HEK293 (cell line): ENCODE data around the gene STARD13.

Experiments used
- CTCF ChIA-PET: fragments of 350-600 bp; formaldehyde crosslinking; extraction: SDS; loops from one replicate; lab custom pipeline; 2021; ENCODE audit warnings: antibody characterized with exemption; lab: Yijun Ruan, JAX
- POLR2A ChIA-PET: fragments of 300-600 bp; formaldehyde crosslinking; extraction: SDS; loops from one replicate; lab custom pipeline; 2020; ENCODE audit warnings: antibody characterized with exemption, inconsistent platforms; lab: Yijun Ruan, JAX
- H3K27ac ChIP-seq: fragments of 200-500 bp; sonication (Bioruptor generic); 2 replicates; pipeline ENCODE4 v1.5.1; 2014; ENCODE audit warnings: low read depth, low read length, control low read depth, inconsistent platforms; ENCODE audit errors: extremely low read depth
- H3K36me3 ChIP-seq, 2 experiments: fragments of 200-500 bp in 1 of 2; sonication (Bioruptor generic) in 1 of 2; 1 replicate in 1 of 2; 2 replicates in 1 of 2; pipeline ENCODE4 v1.5.1; 2014 to 2017; ENCODE audit warnings: inconsistent platforms in 2 of 2, low read length in 2 of 2; ENCODE audit not compliant: control insufficient read depth in 2 of 2, insufficient read depth in 1 of 2
- H3K4me1 ChIP-seq: fragments of 200-500 bp; sonication (Bioruptor generic); 2 replicates; pipeline ENCODE4 v1.5.1; 2014; ENCODE audit warnings: mild to moderate bottlenecking, low read length, inconsistent platforms; ENCODE audit not compliant: control insufficient read depth, insufficient read depth
- H3K4me3 ChIP-seq: 2 replicates; pipeline ENCODE4 v1.5.1; 2011; ENCODE audit warnings: low read depth, mild to moderate bottlenecking, control low read depth, low read length, moderate library complexity
- H3K9me3 ChIP-seq: fragments of 200-500 bp; sonication (Bioruptor generic); 2 replicates; pipeline ENCODE4 v1.5.1; 2014; ENCODE audit warnings: low read depth, low read length, inconsistent platforms; ENCODE audit not compliant: control insufficient read depth, insufficient read depth
- FEZF1 ChIP-seq: fragments of 450-650 bp; formaldehyde crosslinking; IDR thresholded peaks from 2 replicates; pipeline ENCODE4 v1.5.1; 2016; ENCODE audit warnings: missing biosample characterization, missing genetic modification characterization
- IKZF3 ChIP-seq: fragments of 450-650 bp; IDR thresholded peaks from 2 replicates; pipeline ENCODE4 v1.5.0; 2018; ENCODE audit warnings: missing biosample characterization, mild to moderate bottlenecking, missing genetic modification characterization, moderate library complexity
- ZBTB8A ChIP-seq: fragments of 450-650 bp; formaldehyde crosslinking; IDR thresholded peaks from 2 replicates; pipeline ENCODE4 v1.5.1; 2016; ENCODE audit warnings: missing biosample characterization, missing genetic modification characterization
- ZEB2 ChIP-seq: fragments of 450-650 bp; formaldehyde crosslinking; IDR thresholded peaks from 2 replicates; pipeline ENCODE4 v1.5.1; 2016; ENCODE audit warnings: missing biosample characterization, missing genetic modification characterization
- ZFP3 ChIP-seq: fragments of 450-650 bp; formaldehyde crosslinking; IDR thresholded peaks from 2 replicates; pipeline ENCODE4 v1.5.1; 2016; ENCODE audit warnings: low read depth, missing biosample characterization, missing genetic modification characterization
- ZNF114 ChIP-seq: fragments of 450-650 bp; formaldehyde crosslinking; IDR thresholded peaks from 2 replicates; pipeline ENCODE4 v1.5.0; 2017; ENCODE audit warnings: missing biosample characterization, missing genetic modification characterization
- ZNF133 ChIP-seq: fragments of 450-650 bp; formaldehyde crosslinking; IDR thresholded peaks from 2 replicates; pipeline ENCODE4 v1.5.1; 2016; ENCODE audit warnings: missing biosample characterization, missing genetic modification characterization
- ZNF155 ChIP-seq: fragments of 450-650 bp; formaldehyde crosslinking; IDR thresholded peaks from 2 replicates; pipeline ENCODE4 v1.5.1; 2016; ENCODE audit warnings: missing biosample characterization, missing genetic modification characterization
- ZNF274 ChIP-seq, 2 experiments: fragments of 200-500 bp in 1 of 2; fragments of 450-650 bp in 1 of 2; sonication (Bioruptor generic) in 1 of 2; formaldehyde crosslinking in 1 of 2; IDR thresholded peaks; 2 replicates each; pipeline versions ENCODE4 v1.5.1 to v1.6.1; 2014 to 2016; ENCODE audit warnings: borderline replicate concordance in 1 of 2, inconsistent platforms in 1 of 2, low read length in 1 of 2, missing biosample characterization in 1 of 2, missing genetic modification characterization in 1 of 2
- ZNF423 ChIP-seq: fragments of 450-650 bp; formaldehyde crosslinking; IDR thresholded peaks from 2 replicates; pipeline ENCODE4 v1.5.1; 2016; ENCODE audit warnings: missing biosample characterization, missing genetic modification characterization
- ZNF48 ChIP-seq: fragments of 450-650 bp; formaldehyde crosslinking; IDR thresholded peaks from 2 replicates; pipeline ENCODE4 v1.5.1; 2016; ENCODE audit warnings: missing biosample characterization, missing genetic modification characterization
- ZNF560 ChIP-seq: fragments of 450-650 bp; formaldehyde crosslinking; IDR thresholded peaks from 2 replicates; pipeline ENCODE4 v1.5.1; 2017; ENCODE audit warnings: missing biosample characterization, missing genetic modification characterization, borderline replicate concordance
- ZNF596 ChIP-seq: fragments of 450-650 bp; IDR thresholded peaks from 2 replicates; pipeline ENCODE4 v1.5.0; 2018; ENCODE audit warnings: missing biosample characterization, mild to moderate bottlenecking, missing genetic modification characterization, moderate library complexity
- ZNF610 ChIP-seq: fragments of 450-650 bp; formaldehyde crosslinking; IDR thresholded peaks from 2 replicates; pipeline ENCODE4 v1.5.1; 2016; ENCODE audit warnings: missing biosample characterization, missing genetic modification characterization, borderline replicate concordance
- ZNF621 ChIP-seq: fragments of 450-650 bp; formaldehyde crosslinking; IDR thresholded peaks from 2 replicates; pipeline ENCODE4 v1.5.1; 2017; ENCODE audit warnings: missing biosample characterization, missing genetic modification characterization
- ZNF629 ChIP-seq: fragments of 450-650 bp; formaldehyde crosslinking; IDR thresholded peaks from 2 replicates; pipeline ENCODE4 v1.5.1; 2017; ENCODE audit warnings: missing biosample characterization, missing genetic modification characterization
- ZNF658 ChIP-seq: fragments of 450-650 bp; formaldehyde crosslinking; IDR thresholded peaks from 2 replicates; pipeline ENCODE4; 2016; ENCODE audit warnings: missing biosample characterization, missing genetic modification characterization
- ZNF792 ChIP-seq: fragments of 450-650 bp; formaldehyde crosslinking; IDR thresholded peaks from 2 replicates; pipeline ENCODE4 v1.5.1; 2016; ENCODE audit warnings: missing biosample characterization, missing genetic modification characterization
- ZNF843 ChIP-seq: fragments of 450-650 bp; formaldehyde crosslinking; IDR thresholded peaks from 2 replicates; pipeline ENCODE4 v1.5.1; 2016; ENCODE audit warnings: missing biosample characterization, missing genetic modification characterization
- ZSCAN16 ChIP-seq: fragments of 450-650 bp; formaldehyde crosslinking; IDR thresholded peaks from 2 replicates; pipeline ENCODE4 v1.5.1; 2016; ENCODE audit warnings: missing biosample characterization, missing genetic modification characterization
- TF ChIP-seq, protein P1 (sequence below): fragments of 450-650 bp; formaldehyde crosslinking; IDR thresholded peaks from 2 replicates; pipeline ENCODE4 v1.5.1; 2016; ENCODE audit warnings: missing biosample characterization, missing genetic modification characterization
- TF ChIP-seq, protein P2 (sequence below): fragments of 450-650 bp; formaldehyde crosslinking; IDR thresholded peaks from 2 replicates; pipeline ENCODE4 v1.5.1; 2016; ENCODE audit warnings: missing biosample characterization, missing genetic modification characterization
- TF ChIP-seq, protein P3 (sequence below): fragments of 450-650 bp; formaldehyde crosslinking; IDR thresholded peaks from 2 replicates; pipeline ENCODE4 v1.5.1; 2017; ENCODE audit warnings: missing biosample characterization, missing genetic modification characterization
- TF ChIP-seq, protein P4 (sequence below): fragments of 450-650 bp; formaldehyde crosslinking; IDR thresholded peaks from 2 replicates; pipeline ENCODE4 v1.5.1; 2016; ENCODE audit warnings: missing biosample characterization, missing genetic modification characterization
- TF ChIP-seq, protein P5 (sequence below): sonication (generic); formaldehyde crosslinking; IDR thresholded peaks from 2 replicates; pipeline ENCODE4 v1.8.1; 2022; ENCODE audit warnings: mild to moderate bottlenecking, moderate library complexity, missing genetic modification reagents

The STARD13 gene

DNA sequence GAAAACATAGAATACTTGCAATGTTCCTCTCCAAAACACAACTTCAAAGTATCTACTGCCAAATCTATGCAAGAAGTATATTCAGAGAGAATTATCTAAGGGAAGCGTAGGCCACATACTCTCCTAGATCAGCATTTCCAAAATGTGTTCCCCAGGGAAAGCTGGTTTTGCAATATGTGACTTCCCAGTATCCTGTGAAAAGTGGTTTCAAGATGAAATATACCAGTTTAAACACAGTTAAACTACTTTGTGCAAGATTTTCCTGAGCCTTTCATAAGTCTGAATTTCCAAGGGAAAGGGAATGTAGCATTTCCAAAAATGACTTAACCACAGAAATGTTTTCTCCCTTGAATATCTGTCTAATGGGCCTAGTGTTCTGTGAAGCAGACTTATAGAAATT lies 7.6 kb downstream of the STARD13 start:
- CTCF ChIA-PET = interaction anchor here (0.6 kb wide), 1 partner anchor 956 kb away, joined by 3 read pairs; no protein-coding TSS in a partner anchor
- POLR2A ChIA-PET = no interaction called here
- Histone ChIP-seq H3K27ac (no peak overlapping the region), H3K4me3 (no peak overlapping the region), H3K4me1 (no peaks in the 10 kb centered on the region), H3K9me3 (no peaks in the 10 kb centered on the region), H3K36me3 (no peaks in the 10 kb centered on the region)
- TF ChIP-seq ZNF596 (tag by site-specific recombination) (no peak), ZNF114 (tag by site-specific recombination) (no peak), ZEB2 (tag by site-specific recombination) (no peak), ZNF610 (no peak), ZNF629 (no peak), ZNF133 (tag by site-specific recombination) (no peak)

DNA sequence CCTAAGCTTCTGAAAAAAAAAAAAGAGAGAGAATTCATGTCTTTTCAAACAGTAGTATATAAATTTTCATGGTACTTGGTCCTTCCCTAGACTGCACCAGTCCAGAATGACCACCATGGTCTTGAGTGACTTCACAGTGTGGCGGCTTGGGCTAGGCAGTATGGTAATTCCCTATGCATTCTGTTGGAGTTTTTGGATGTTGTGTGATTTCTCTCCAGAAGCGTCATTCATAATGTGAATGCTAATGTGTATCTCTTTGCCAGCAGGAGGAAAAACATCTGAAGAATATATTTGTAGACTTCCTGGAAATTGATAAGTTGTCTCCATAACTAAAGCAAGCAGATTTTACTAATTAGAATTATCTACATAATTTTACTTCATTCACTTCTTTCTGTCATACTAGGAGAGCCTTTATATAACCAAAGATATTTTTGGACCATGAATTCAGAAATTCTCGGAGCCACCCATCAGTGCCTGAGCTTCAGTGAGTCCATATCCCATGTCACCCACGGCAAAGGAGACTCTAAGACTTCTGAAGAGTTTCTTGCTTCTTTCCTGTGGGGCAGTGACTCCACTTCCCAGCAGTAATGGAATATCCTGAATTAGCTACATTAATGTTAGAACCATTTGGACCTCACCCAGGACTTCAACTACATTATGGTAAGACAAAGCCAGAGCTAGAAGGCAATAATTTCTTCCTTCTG lies 8.4 kb downstream of the STARD13 start:
- no peak for TF ChIP-seq FEZF1
- TF ChIP-seq, protein P1, sequence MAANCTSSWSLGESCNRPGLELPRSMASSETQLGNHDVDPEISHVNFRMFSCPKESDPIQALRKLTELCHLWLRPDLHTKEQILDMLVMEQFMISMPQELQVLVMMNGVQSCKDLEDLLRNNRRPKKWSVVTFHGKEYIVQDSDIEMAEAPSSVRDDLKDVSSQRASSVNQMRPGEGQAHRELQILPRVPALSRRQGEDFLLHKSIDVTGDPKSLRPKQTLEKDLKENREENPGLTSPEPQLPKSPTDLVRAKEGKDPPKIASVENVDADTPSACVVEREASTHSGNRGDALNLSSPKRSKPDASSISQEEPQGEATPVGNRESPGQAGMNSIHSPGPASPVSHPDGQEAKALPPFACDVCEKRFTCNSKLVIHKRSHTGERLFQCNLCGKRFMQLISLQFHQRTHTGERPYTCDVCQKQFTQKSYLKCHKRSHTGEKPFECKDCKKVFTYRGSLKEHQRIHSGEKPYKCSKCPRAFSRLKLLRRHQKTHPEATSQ (tag by site-specific recombination) = no peak
- TF ChIP-seq, protein P2, sequence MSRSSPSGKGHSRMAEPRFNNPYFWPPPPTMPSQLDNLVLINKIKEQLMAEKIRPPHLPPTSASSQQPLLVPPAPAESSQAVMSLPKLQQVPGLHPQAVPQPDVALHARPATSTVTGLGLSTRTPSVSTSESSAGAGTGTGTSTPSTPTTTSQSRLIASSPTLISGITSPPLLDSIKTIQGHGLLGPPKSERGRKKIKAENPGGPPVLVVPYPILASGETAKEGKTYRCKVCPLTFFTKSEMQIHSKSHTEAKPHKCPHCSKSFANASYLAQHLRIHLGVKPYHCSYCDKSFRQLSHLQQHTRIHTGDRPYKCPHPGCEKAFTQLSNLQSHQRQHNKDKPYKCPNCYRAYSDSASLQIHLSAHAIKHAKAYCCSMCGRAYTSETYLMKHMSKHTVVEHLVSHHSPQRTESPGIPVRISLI (tag by site-specific recombination) = no peak
- no peak for TF ChIP-seq ZNF48
- no peak for TF ChIP-seq ZNF621 (tag by site-specific recombination)
- no peak for TF ChIP-seq ZNF843 (tag by site-specific recombination)
- no peak for TF ChIP-seq ZNF274 (IDR thresholded peaks at IDR 0.05; ENCODE audit: low read length)
- TF ChIP-seq ZNF274 (tag by site-specific recombination; IDR thresholded peaks at IDR 0.05; ENCODE audit: borderline replicate concordance) = no peak
- TF ChIP-seq ZBTB8A (tag by site-specific recombination) = no peak
- TF ChIP-seq ZFP3 (tag by site-specific recombination) = no peak
- TF ChIP-seq ZNF560 (tag by site-specific recombination) = no peak
- TF ChIP-seq, protein P3, sequence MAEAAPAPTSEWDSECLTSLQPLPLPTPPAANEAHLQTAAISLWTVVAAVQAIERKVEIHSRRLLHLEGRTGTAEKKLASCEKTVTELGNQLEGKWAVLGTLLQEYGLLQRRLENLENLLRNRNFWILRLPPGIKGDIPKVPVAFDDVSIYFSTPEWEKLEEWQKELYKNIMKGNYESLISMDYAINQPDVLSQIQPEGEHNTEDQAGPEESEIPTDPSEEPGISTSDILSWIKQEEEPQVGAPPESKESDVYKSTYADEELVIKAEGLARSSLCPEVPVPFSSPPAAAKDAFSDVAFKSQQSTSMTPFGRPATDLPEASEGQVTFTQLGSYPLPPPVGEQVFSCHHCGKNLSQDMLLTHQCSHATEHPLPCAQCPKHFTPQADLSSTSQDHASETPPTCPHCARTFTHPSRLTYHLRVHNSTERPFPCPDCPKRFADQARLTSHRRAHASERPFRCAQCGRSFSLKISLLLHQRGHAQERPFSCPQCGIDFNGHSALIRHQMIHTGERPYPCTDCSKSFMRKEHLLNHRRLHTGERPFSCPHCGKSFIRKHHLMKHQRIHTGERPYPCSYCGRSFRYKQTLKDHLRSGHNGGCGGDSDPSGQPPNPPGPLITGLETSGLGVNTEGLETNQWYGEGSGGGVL = no peak
- no peak for TF ChIP-seq ZNF155 (tag by site-specific recombination)
- no peak for TF ChIP-seq ZNF792
- no peak for TF ChIP-seq ZNF658 (tag by site-specific recombination)
- no peak for TF ChIP-seq ZSCAN16
- TF ChIP-seq, protein P4, sequence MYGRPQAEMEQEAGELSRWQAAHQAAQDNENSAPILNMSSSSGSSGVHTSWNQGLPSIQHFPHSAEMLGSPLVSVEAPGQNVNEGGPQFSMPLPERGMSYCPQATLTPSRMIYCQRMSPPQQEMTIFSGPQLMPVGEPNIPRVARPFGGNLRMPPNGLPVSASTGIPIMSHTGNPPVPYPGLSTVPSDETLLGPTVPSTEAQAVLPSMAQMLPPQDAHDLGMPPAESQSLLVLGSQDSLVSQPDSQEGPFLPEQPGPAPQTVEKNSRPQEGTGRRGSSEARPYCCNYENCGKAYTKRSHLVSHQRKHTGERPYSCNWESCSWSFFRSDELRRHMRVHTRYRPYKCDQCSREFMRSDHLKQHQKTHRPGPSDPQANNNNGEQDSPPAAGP (tag by site-specific recombination) = no peak
- TF ChIP-seq, protein P5, sequence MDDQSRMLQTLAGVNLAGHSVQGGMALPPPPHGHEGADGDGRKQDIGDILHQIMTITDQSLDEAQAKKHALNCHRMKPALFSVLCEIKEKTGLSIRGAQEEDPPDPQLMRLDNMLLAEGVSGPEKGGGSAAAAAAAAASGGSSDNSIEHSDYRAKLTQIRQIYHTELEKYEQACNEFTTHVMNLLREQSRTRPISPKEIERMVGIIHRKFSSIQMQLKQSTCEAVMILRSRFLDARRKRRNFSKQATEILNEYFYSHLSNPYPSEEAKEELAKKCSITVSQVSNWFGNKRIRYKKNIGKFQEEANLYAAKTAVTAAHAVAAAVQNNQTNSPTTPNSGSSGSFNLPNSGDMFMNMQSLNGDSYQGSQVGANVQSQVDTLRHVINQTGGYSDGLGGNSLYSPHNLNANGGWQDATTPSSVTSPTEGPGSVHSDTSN (CRISPR knock-in tag) = no peak
- TF ChIP-seq IKZF3 (tag by site-specific recombination) = no peak
- no peak for TF ChIP-seq ZNF423 (tag by site-specific recombination)
- ChIA-PET POLR2A (no interaction called here), CTCF (interaction anchor here (0.6 to 0.8 kb wide), 2 partner anchors 25 to 955 kb away, joined by 3 read pairs; no protein-coding TSS in a partner anchor)
- H3K4me3 ChIP-seq = no peak overlapping the region
- no peaks in the 10 kb centered on the region for H3K9me3 ChIP-seq
- H3K36me3 ChIP-seq = no peaks in the 10 kb centered on the region
- H3K27ac ChIP-seq = no peak overlapping the region
- H3K4me1 ChIP-seq = no peaks in the 10 kb centered on the region
